IMR-90 (cell line): ENCODE measurements around the gene IQSEC1. TPM values are rescaled to one million over a fixed set of nuclear protein-coding genes. Genes with fewer than 3 reads are reported as not detected.
A peak's percentile ranks its signal among the peaks of the same experiment; 100 is the strongest.

ENCODE experiments used
- ATAC-seq: fragments of 200-7000 bp; cut with Tn5 transposase; 2 replicates; pipeline ENCODE4 v1.9.1; 2020; ENCODE audit warnings: low read depth, mild to moderate bottlenecking, moderate library complexity
- BruUV-seq: library from RNA; stranded (reverse); fragments of 400-500 nt; replicated peaks from 2 replicates; lab custom pipeline; 2021; lab: Mats Ljungman, UMichigan
- CTCF ChIA-PET: fragments of 300-600 bp; formaldehyde crosslinking; extraction: SDS; loops from one replicate; lab custom pipeline; 2021; ENCODE audit warnings: antibody characterized with exemption; lab: Yijun Ruan, JAX
- POLR2A ChIA-PET: fragments of 300-600 bp; sonication (Branson Sonifier 250); formaldehyde crosslinking; loops from one replicate; lab custom pipeline; 2022; ENCODE audit warnings: antibody characterized with exemption; ENCODE audit not compliant: unreplicated experiment; lab: Charles Lee
- DNase-seq: peaks from one replicate; pipeline ENCODE4 v3.0.0; 2013
- H2AFZ ChIP-seq: replicated peaks from 2 replicates; pipeline ENCODE3; 2013; ENCODE audit warnings: low read length, mild to moderate bottlenecking; ENCODE audit not compliant: poor library complexity
- H2AK5ac ChIP-seq: 2 replicates; pipeline ENCODE4 v1.6.1; 2013; ENCODE audit warnings: low read depth, low read length, inconsistent platforms
- H2AK9ac ChIP-seq: replicated peaks from 2 replicates; pipeline ENCODE3; 2013; ENCODE audit warnings: mild to moderate bottlenecking, low read depth, low read length, moderate library complexity; ENCODE audit not compliant: poor library complexity
- H2BK120ac ChIP-seq: 2 replicates; pipeline ENCODE4 v1.6.1; 2013; ENCODE audit warnings: low read depth, low read length, inconsistent platforms
- H2BK15ac ChIP-seq: 3 replicates; pipeline ENCODE4 v1.6.1; 2013; ENCODE audit warnings: low read depth, low read length, inconsistent platforms
- H2BK20ac ChIP-seq: 2 replicates; pipeline ENCODE4 v1.6.1; 2013; ENCODE audit warnings: low read depth, mild to moderate bottlenecking, inconsistent platforms, low read length, moderate library complexity
- H2BK5ac ChIP-seq: 2 replicates; pipeline ENCODE4 v1.6.1; 2013; ENCODE audit warnings: mild to moderate bottlenecking, low read depth, low read length, inconsistent platforms; ENCODE audit not compliant: poor library complexity, severe bottlenecking
- H3K14ac ChIP-seq: replicated peaks from 2 replicates; pipeline ENCODE4 v1.6.1; 2013; ENCODE audit warnings: low read depth, low read length, inconsistent platforms
- H3K18ac ChIP-seq: 2 replicates; pipeline ENCODE4 v1.6.1; 2013; ENCODE audit warnings: low read depth, low read length, control low read depth
- H3K23ac ChIP-seq: 2 replicates; pipeline ENCODE4 v1.6.1; 2013; ENCODE audit warnings: low read depth, low read length, inconsistent platforms
- H3K27ac ChIP-seq: 2 replicates; pipeline ENCODE4 v1.5.1; 2013; ENCODE audit warnings: mild to moderate bottlenecking, control low read depth, low read length; ENCODE audit not compliant: insufficient read depth
- H3K27me3 ChIP-seq: 2 replicates; pipeline ENCODE4 v1.6.1; 2013; ENCODE audit warnings: low read length; ENCODE audit not compliant: control insufficient read depth, insufficient read depth
- H3K36me3 ChIP-seq: 2 replicates; pipeline ENCODE4 v1.6.1; 2013; ENCODE audit warnings: low read length, mixed read lengths; ENCODE audit not compliant: control insufficient read depth, insufficient read depth
- H3K4ac ChIP-seq: 2 replicates; pipeline ENCODE4 v1.6.1; 2013; ENCODE audit warnings: low read depth, low read length, inconsistent platforms
- H3K4me1 ChIP-seq: 2 replicates; pipeline ENCODE4 v1.6.1; 2013; ENCODE audit warnings: low read length, mixed read lengths; ENCODE audit not compliant: control insufficient read depth, insufficient read depth
- H3K4me2 ChIP-seq: 2 replicates; pipeline ENCODE4 v1.6.1; 2013; ENCODE audit warnings: low read depth, mild to moderate bottlenecking, control low read depth, low read length, moderate library complexity
- H3K4me3 ChIP-seq: 2 replicates; pipeline ENCODE4 v1.5.1; 2013; ENCODE audit warnings: low read depth, mild to moderate bottlenecking, control low read depth, low read length, moderate library complexity; ENCODE audit not compliant: insufficient read depth
- H3K56ac ChIP-seq: 2 replicates; pipeline ENCODE4 v1.6.1; 2013; ENCODE audit warnings: low read length, inconsistent platforms; ENCODE audit not compliant: insufficient read depth; ENCODE audit errors: extremely low read depth
- H3K79me1 ChIP-seq, 2 experiments: 2 replicates each; pipeline ENCODE4 v1.6.1; 2013; ENCODE audit warnings: low read length in 2 of 2, inconsistent platforms in 1 of 2, low read depth in 1 of 2
- H3K9ac ChIP-seq: 2 replicates; pipeline ENCODE4 v1.6.1; 2013; ENCODE audit warnings: low read depth, low read length, control low read depth
- H3K9me1 ChIP-seq: 2 replicates; pipeline ENCODE4 v1.6.1; 2013; ENCODE audit warnings: low read length, inconsistent platforms; ENCODE audit not compliant: insufficient read depth
- H3K9me3 ChIP-seq: 2 replicates; pipeline ENCODE4 v1.6.1; 2013; ENCODE audit warnings: low read length; ENCODE audit not compliant: control insufficient read depth, insufficient read depth
- H4K20me1 ChIP-seq: 2 replicates; pipeline ENCODE4 v1.6.1; 2013; ENCODE audit warnings: low read length, inconsistent platforms; ENCODE audit not compliant: insufficient read depth
- H4K5ac ChIP-seq: 2 replicates; pipeline ENCODE4 v1.6.1; 2013; ENCODE audit warnings: mild to moderate bottlenecking, low read depth, low read length, control low read depth
- H4K8ac ChIP-seq, 2 experiments: 2 replicates each; pipeline ENCODE4 v1.6.1; 2013; ENCODE audit warnings: low read depth in 2 of 2, low read length in 2 of 2, control low read depth in 1 of 2, inconsistent platforms in 1 of 2
- H4K91ac ChIP-seq: 2 replicates; pipeline ENCODE4 v1.6.1; 2013; ENCODE audit warnings: low read depth, low read length, inconsistent platforms; ENCODE audit not compliant: insufficient read depth
- BHLHE40 ChIP-seq: fragments of 150-350 bp; IDR thresholded peaks from 2 replicates; pipeline ENCODE4 v1.6.1; 2016; ENCODE audit warnings: mild to moderate bottlenecking, low read depth, low read length
- CEBPB ChIP-seq: IDR thresholded peaks from 2 replicates; pipeline ENCODE4 v1.6.1; 2012; ENCODE audit warnings: low read depth, low read length, improper control_type of control experiment
- FOS ChIP-seq: fragments of 150-350 bp; IDR thresholded peaks from 2 replicates; pipeline ENCODE4 v1.6.1; 2016; ENCODE audit warnings: low read depth, low read length
- MAFK ChIP-seq: IDR thresholded peaks from 2 replicates; pipeline ENCODE4 v1.6.1; 2012; ENCODE audit warnings: low read depth, low read length, improper control_type of control experiment
- MAZ ChIP-seq: IDR thresholded peaks from 2 replicates; pipeline ENCODE4 v1.6.1; 2012; ENCODE audit warnings: low read depth, mild to moderate bottlenecking, low read length, improper control_type of control experiment, moderate library complexity, borderline replicate concordance
- MXI1 ChIP-seq: IDR thresholded peaks from 2 replicates; pipeline ENCODE4 v1.6.1; 2012; ENCODE audit warnings: low read depth, mild to moderate bottlenecking, low read length, moderate library complexity, borderline replicate concordance
- POLR2A ChIP-seq: IDR thresholded peaks from 2 replicates; pipeline ENCODE4 v1.6.1; 2012; ENCODE audit warnings: mild to moderate bottlenecking, low read depth, low read length
- RCOR1 ChIP-seq: IDR thresholded peaks from 2 replicates; pipeline ENCODE4 v1.6.1; 2012; ENCODE audit warnings: mild to moderate bottlenecking, low read length, improper control_type of control experiment; ENCODE audit not compliant: insufficient replicate concordance
- SMC3 ChIP-seq: fragments of 150-350 bp; IDR thresholded peaks from 2 replicates; pipeline ENCODE4 v1.6.1; 2016; ENCODE audit warnings: low read depth, mild to moderate bottlenecking, antibody characterized with exemption, low read length, moderate library complexity
- WGBS, 2 experiments: methylation state at CpG; one replicate each; pipeline versions ENCODE4 v1.1.5 to v1.1.7; 2013; ENCODE audit warnings: missing lambda C conversion rate in 2 of 2; ENCODE audit not compliant: insufficient read length in 1 of 2; ENCODE audit errors: extremely low coverage in 2 of 2; 5-methylcytosine and 5-hydroxymethylcytosine counted together
- dilution Hi-C: fragments of 300-500 bp; cut with HindIII; formaldehyde crosslinking; loops from one replicate; pipeline ENCODE4 v1.14.3; 2018; ENCODE audit warnings: low sequenced_read_pairs; ENCODE audit not compliant: unreplicated experiment
- in situ Hi-C: fragments of 300-500 bp; cut with MboI; formaldehyde crosslinking; loops from 3 replicates; pipeline ENCODE4 v1.14.3; 2019; ENCODE audit warnings: low sequenced_read_pairs, inconsistent platforms, mixed read lengths
- intact Hi-C: fragments of 100-400 bp; cut with micrococcal nuclease; formaldehyde crosslinking; loops from 2 replicates; pipeline ENCODE4 v1.10.0; 2022
- polyA plus RNA-seq, 3 experiments: library from polyadenylated mRNA; depleted of rRNA; stranded (reverse); fragments of >200 nt; gene quantifications; 2 replicates each; pipeline ENCODE4 v1.2.3, GENCODE V29; 2012; ENCODE audit warnings: low replicate concordance in 1 of 3
- total RNA-seq: library from RNA; depleted of rRNA; stranded (reverse); fragments of >200 nt; gene quantifications from 2 replicates; pipeline ENCODE4 v1.2.3, GENCODE V29; 2012
- TF ChIP-seq, protein P1 (sequence below): fragments of 150-350 bp; IDR thresholded peaks from 2 replicates; pipeline ENCODE4 v1.6.1; 2016; ENCODE audit warnings: low read depth, mild to moderate bottlenecking, low read length, moderate library complexity, borderline replicate concordance
- TF ChIP-seq, protein P2 (sequence below): fragments of 150-350 bp; IDR thresholded peaks from 2 replicates; pipeline ENCODE4 v1.6.1; 2017; ENCODE audit warnings: mild to moderate bottlenecking, antibody characterized with exemption, low read length, low read depth
- TF ChIP-seq, protein P3 (sequence below): conservative IDR thresholded peaks from 2 replicates; pipeline ENCODE4 v1.5.1; 2012; ENCODE audit warnings: mild to moderate bottlenecking, low read depth, low read length, improper control_type of control experiment

Gene IQSEC1
- total and polyA plus RNA-seq, 2 of the 4 experiments (the other 2 are of a cell fraction), result 5.9 to 11.9 TPM

DNA sequence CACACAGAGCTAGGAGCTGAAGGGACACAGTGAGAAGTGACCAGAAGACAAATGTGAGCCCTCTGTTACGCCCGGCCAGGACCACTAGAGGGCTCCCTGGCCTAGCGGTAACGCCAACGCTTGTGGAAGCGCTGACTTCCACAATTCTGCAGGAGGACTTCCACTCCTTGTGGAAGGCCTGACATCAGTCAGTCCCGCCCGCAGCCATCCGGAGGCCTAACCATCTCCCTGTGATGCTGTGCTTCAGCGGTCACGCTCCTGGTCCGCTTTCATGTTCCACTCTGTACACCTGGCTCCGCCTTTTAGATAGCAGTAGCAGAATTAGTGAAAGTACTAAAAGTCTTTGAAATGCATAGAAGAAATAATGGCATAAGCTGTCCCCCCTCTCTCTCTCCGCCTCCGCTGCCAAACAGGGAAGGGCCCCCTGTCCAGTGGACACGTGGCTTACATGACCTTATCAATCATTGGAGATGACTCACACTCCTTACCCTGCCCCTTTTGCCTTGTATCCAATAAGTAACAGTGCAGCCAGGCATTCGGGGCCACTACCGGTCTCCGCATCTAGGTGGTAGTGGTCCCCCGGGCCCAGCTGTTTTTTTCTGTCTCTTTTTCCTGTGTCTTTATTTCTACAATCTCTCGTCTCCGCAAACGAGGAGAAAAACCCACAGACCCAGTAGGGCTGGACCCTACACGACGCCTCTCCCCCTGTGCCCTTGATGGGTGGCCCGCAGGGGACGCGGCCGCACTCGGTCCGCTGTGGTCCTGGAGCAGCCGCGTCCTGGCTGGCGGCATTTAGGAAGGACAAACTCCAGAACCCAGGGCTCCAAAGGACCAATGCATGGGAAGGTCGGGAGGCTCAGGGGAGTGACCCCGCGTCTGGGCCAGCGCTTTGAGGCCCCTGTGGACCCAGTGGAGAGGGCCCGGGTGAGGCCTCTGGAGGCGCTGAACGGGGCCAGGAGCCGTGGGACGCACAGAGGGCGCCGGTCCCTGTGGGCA, 204.9 kb downstream of the IQSEC1 start:
- CTCF ChIA-PET, result interaction anchor here (1.0 to 1.6 kb wide), 4 partner anchors 10 to 116 kb away, joined by 3 to 4 read pairs (median 4); no protein-coding TSS in a partner anchor
- TF ChIP-seq MAFK (peak; percentile 46; the same call in 1 of the 2 replicates), MAZ (no peak), CEBPB (no peak), BHLHE40 (no peak), RCOR1 (no peak), SMC3 (peak; percentile 80), FOS (no peak), POLR2A (0 out of 2 replicates have a peak, but pooled peaks have one; percentile 24), MXI1 (0 out of 2 replicates have a peak, but pooled peaks have one; percentile 40)
- TF ChIP-seq, protein P1, sequence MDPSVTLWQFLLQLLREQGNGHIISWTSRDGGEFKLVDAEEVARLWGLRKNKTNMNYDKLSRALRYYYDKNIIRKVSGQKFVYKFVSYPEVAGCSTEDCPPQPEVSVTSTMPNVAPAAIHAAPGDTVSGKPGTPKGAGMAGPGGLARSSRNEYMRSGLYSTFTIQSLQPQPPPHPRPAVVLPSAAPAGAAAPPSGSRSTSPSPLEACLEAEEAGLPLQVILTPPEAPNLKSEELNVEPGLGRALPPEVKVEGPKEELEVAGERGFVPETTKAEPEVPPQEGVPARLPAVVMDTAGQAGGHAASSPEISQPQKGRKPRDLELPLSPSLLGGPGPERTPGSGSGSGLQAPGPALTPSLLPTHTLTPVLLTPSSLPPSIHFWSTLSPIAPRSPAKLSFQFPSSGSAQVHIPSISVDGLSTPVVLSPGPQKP, result no peak
- TF ChIP-seq, protein P2, sequence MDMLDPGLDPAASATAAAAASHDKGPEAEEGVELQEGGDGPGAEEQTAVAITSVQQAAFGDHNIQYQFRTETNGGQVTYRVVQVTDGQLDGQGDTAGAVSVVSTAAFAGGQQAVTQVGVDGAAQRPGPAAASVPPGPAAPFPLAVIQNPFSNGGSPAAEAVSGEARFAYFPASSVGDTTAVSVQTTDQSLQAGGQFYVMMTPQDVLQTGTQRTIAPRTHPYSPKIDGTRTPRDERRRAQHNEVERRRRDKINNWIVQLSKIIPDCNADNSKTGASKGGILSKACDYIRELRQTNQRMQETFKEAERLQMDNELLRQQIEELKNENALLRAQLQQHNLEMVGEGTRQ, result no peak
- TF ChIP-seq, protein P3, sequence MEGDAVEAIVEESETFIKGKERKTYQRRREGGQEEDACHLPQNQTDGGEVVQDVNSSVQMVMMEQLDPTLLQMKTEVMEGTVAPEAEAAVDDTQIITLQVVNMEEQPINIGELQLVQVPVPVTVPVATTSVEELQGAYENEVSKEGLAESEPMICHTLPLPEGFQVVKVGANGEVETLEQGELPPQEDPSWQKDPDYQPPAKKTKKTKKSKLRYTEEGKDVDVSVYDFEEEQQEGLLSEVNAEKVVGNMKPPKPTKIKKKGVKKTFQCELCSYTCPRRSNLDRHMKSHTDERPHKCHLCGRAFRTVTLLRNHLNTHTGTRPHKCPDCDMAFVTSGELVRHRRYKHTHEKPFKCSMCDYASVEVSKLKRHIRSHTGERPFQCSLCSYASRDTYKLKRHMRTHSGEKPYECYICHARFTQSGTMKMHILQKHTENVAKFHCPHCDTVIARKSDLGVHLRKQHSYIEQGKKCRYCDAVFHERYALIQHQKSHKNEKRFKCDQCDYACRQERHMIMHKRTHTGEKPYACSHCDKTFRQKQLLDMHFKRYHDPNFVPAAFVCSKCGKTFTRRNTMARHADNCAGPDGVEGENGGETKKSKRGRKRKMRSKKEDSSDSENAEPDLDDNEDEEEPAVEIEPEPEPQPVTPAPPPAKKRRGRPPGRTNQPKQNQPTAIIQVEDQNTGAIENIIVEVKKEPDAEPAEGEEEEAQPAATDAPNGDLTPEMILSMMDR, result peak; percentile 95

More for the DNA sequence above, 204.9 kb downstream of the IQSEC1 start:
- H4K5ac ChIP-seq, result no peak overlapping the region
- no peak overlapping the region for H3K14ac ChIP-seq
- no peak overlapping the region for H2BK20ac ChIP-seq
- peak overlapping the region; percentile 85 for H2AFZ ChIP-seq
- no peak overlapping the region for H4K91ac ChIP-seq
- no peak overlapping the region for H2BK15ac ChIP-seq
- H3K4ac ChIP-seq, result no peak overlapping the region
- POLR2A ChIA-PET, result no interaction called here
- intact Hi-C loops (loop anchor here (1.0 kb wide), 3 partner anchors 24 to 116 kb away; partner anchors contain the start of gene RPL32), in situ Hi-C loops (no loop called here), dilution Hi-C loops (no loop called here)
- H2BK120ac ChIP-seq, result no peak overlapping the region
- no peak overlapping the region for H3K9ac ChIP-seq
- no peaks in the 10 kb centered on the region for H3K79me1 ChIP-seq
- H3K36me3 ChIP-seq, result no peaks in the 10 kb centered on the region
- no peak overlapping the region for H2BK5ac ChIP-seq
- H3K9me3 ChIP-seq, result peaks cover 7% of the 10 kb centered on the region
- ATAC-seq (peak; percentile 98), DNase-seq (peak; percentile 87)
- no TSS peak for BruUV-seq
- H4K8ac ChIP-seq, result peak overlapping the region in 1 of 2 experiments; percentile 15; a peak in 1 of 4 replicates
- H3K56ac ChIP-seq, result no peak overlapping the region
- H3K23ac ChIP-seq, result no peak overlapping the region
- H3K4me3 ChIP-seq, result no peak overlapping the region
- H3K4me1 ChIP-seq, result no peaks in the 10 kb centered on the region; the same call in 1 of the 2 replicates
- H3K4me2 ChIP-seq, result no peak overlapping the region; the same call in 1 of the 2 replicates
- peaks cover 26% of the 10 kb centered on the region for H3K27me3 ChIP-seq
- no peak overlapping the region for H2AK5ac ChIP-seq
- H3K18ac ChIP-seq, result no peak overlapping the region
- H4K20me1 ChIP-seq, result no peaks in the 10 kb centered on the region
- 23% methylated on average over 14 of the region's 45 CpGs; no CpG with 5 or more reads in 1 of the 2 experiments for WGBS, 2 experiments
- H2AK9ac ChIP-seq, result peak overlapping the region; percentile 72
- H3K27ac ChIP-seq, result no peak overlapping the region
- no peaks in the 10 kb centered on the region; the same call in 1 of the 2 replicates for H3K9me1 ChIP-seq
